Hepatocyte (in vitro differentiated cells): ENCODE results near the gene PEX1.
"Not testable (repeated sequence)": the region's sequence is repeated elsewhere in the genome, so short reads cannot be mapped to it uniquely, and the experiment has no call there.

Experiments used
- EZH2 ChIP-seq: fragments of 200-600 bp; sonication (generic); IDR thresholded peaks from 2 replicates; pipeline ENCODE4 v1.6.1; 2016; ENCODE audit warnings: antibody characterized with exemption, mild to moderate bottlenecking, borderline replicate concordance
- TF ChIP-seq, protein P1 (sequence below): fragments of 200-600 bp; sonication (generic); IDR thresholded peaks from 2 replicates; pipeline ENCODE4 v1.5.1; 2016; ENCODE audit warnings: antibody characterized with exemption, mild to moderate bottlenecking; ENCODE audit not compliant: poor library complexity

DNA sequence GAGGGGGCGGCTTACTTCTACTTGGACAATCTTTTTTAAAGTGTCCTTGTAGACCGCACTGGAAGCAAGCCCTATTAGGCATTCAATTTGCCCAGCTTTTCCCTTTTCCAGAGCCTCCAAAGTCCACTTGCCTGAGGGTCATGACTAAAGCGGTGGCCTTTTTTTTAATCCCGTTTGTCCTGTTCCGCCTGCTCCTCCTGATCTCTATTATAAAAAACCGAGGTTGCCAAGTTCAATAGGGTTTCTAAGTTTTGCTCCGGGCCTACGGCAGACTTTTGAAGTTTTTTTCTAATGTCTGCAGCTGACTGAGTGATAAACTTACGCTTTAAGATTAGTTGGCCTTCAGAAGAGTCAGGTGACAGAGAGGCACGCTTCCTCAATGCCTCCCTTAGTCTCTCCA, 54.3 kb downstream of the PEX1 start:
- TF ChIP-seq, protein P1, sequence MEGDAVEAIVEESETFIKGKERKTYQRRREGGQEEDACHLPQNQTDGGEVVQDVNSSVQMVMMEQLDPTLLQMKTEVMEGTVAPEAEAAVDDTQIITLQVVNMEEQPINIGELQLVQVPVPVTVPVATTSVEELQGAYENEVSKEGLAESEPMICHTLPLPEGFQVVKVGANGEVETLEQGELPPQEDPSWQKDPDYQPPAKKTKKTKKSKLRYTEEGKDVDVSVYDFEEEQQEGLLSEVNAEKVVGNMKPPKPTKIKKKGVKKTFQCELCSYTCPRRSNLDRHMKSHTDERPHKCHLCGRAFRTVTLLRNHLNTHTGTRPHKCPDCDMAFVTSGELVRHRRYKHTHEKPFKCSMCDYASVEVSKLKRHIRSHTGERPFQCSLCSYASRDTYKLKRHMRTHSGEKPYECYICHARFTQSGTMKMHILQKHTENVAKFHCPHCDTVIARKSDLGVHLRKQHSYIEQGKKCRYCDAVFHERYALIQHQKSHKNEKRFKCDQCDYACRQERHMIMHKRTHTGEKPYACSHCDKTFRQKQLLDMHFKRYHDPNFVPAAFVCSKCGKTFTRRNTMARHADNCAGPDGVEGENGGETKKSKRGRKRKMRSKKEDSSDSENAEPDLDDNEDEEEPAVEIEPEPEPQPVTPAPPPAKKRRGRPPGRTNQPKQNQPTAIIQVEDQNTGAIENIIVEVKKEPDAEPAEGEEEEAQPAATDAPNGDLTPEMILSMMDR = not testable (repeated sequence)
- not testable (repeated sequence) for TF ChIP-seq EZH2
